ENCODE results near the gene ZFP14. TPM values are rescaled to one million over a fixed set of nuclear protein-coding genes. Genes with fewer than 3 reads are reported as not detected.
A peak's percentile ranks its signal among the peaks of the same experiment; 100 is the strongest.

ZFP14 gene
- total RNA-seq, 1 experiment from 2014 or later, result 7.9 TPM

GRCh38 chr19:36331353-36332228, 47.4 kb downstream of the ZFP14 start (continued):
- TF ChIP-seq SMAD3 (CRISPR knock-in tag; IDR thresholded peaks at IDR 0.05; ENCODE audit: borderline replicate concordance) (peak; percentile 92), ZNF121 (CRISPR knock-in tag; IDR thresholded peaks at IDR 0.05) (peak; percentile 66; the same call in 1 of the 2 replicates), USF1 (CRISPR knock-in tag; IDR thresholded peaks at IDR 0.05) (peak; percentile 79), EMX1 (CRISPR knock-in tag; IDR thresholded peaks at IDR 0.05) (no peak), HMGXB4 (CRISPR knock-in tag; IDR thresholded peaks at IDR 0.05) (0 out of 2 replicates have a peak, but pooled peaks have one; percentile 40), FOXP1 (CRISPR knock-in tag; IDR thresholded peaks at IDR 0.05; ENCODE audit: borderline replicate concordance) (peak; percentile 94; the same call in 1 of the 2 replicates), E2F4 (CRISPR knock-in tag; IDR thresholded peaks at IDR 0.05; ENCODE audit: borderline replicate concordance, low read depth) (0 out of 2 replicates have a peak, but pooled peaks have one; percentile 63), ETV6 (CRISPR knock-in tag; IDR thresholded peaks at IDR 0.05) (peak; percentile 87), ZNF396 (CRISPR knock-in tag; IDR thresholded peaks at IDR 0.05; ENCODE audit: borderline replicate concordance) (no peak), KAT7 (CRISPR knock-in tag; IDR thresholded peaks at IDR 0.05; ENCODE audit: borderline replicate concordance) (0 out of 2 replicates have a peak, but pooled peaks have one; percentile 52), NFATC4 (CRISPR knock-in tag; IDR thresholded peaks at IDR 0.05) (no peak), MXD4 (CRISPR knock-in tag; IDR thresholded peaks at IDR 0.05; ENCODE audit: borderline replicate concordance) (no peak), MYBL2 (CRISPR knock-in tag; IDR thresholded peaks at IDR 0.05) (peak; percentile 94), ZNF425 (CRISPR knock-in tag; conservative IDR thresholded peaks at IDR 0.05) (no peak), ZNF416 (CRISPR knock-in tag; IDR thresholded peaks at IDR 0.05) (no peak), JUN (CRISPR knock-in tag; IDR thresholded peaks at IDR 0.05) (no peak), ZNF232 (CRISPR knock-in tag; IDR thresholded peaks at IDR 0.05) (peak; percentile 88; the same call in 1 of the 2 replicates), ESRRA (CRISPR knock-in tag; IDR thresholded peaks at IDR 0.05; ENCODE audit: borderline replicate concordance) (peak; percentile 81; the same call in 1 of the 2 replicates), SP1 (CRISPR knock-in tag; conservative IDR thresholded peaks at IDR 0.05) (0 out of 2 replicates have a peak, but pooled peaks have one; percentile 57), TEAD4 (CRISPR knock-in tag; IDR thresholded peaks at IDR 0.05) (peak; percentile 53; the same call in 1 of the 2 replicates), TEAD1 (CRISPR knock-in tag; IDR thresholded peaks at IDR 0.05) (peak; percentile 70; the same call in 1 of the 2 replicates), FOXK1 (CRISPR knock-in tag; IDR thresholded peaks at IDR 0.05) (peak; percentile 92), NFE2L1 (CRISPR knock-in tag; IDR thresholded peaks at IDR 0.05) (peak; percentile 85; the same call in 1 of the 2 replicates), USF2 (CRISPR knock-in tag; IDR thresholded peaks at IDR 0.05) (peak; percentile 79), NR1H2 (CRISPR knock-in tag; IDR thresholded peaks at IDR 0.05) (no peak; the same call in 1 of the 2 replicates)
